ENCODE results near the gene APBA1.

Gene APBA1

DNA sequence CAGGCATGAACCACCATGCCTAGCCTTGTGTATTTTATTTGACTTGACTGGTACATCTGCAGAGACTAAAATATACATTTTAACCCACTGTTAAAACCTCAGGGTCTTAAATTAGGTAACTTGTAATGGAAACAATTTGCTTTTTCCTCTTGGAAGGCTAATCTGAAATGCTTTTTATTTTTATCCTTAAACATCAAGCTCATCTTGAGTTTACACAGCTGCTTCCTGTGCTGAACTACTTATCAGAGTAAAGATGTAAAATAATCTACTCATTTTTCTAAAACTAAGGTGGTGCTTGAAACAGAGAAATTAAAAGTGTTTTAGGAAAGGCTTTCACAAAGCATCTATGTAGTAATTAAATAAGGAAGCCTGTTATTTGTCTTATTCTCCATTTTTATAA, 203.0 kb downstream of the APBA1 start:
- no peaks in the 10 kb centered on the region for H3K36me3 Mint-ChIP-seq (ENCODE audit: low read depth)
- H3K27ac Mint-ChIP-seq, result no peak overlapping the region
- H3K4me1 Mint-ChIP-seq (ENCODE audit: low read depth), result peaks cover 6% of the 10 kb centered on the region
- DNase-seq (ENCODE audit: low spot score), result no peak
- no peaks in the 10 kb centered on the region for H3K9me3 Mint-ChIP-seq
- H3K4me3 Mint-ChIP-seq, result no peak overlapping the region
- H3K27me3 Mint-ChIP-seq (ENCODE audit: low read depth), result peaks cover 7% of the 10 kb centered on the region

DNA sequence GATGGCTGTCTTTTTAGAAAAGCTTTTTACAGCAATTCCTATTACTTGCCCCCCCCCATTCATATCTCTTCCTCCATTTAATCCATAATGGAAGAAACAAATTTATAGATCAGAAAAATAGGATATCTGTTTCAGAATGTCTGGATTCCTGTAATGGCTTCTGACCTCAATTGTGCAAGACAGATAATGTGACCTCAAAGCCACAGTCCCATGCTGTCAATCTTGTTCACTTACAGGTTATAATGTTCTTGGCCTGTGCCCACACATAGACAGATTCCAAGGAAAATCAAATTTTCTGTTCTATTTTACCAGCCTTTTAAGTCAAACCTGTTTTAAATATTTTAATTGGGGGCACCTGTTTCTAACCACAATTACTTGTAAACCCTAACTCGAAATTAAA, 203.8 kb downstream of the APBA1 start:
- Mint-ChIP-seq H3K4me3 (no peak overlapping the region), H3K27ac (no peak overlapping the region), H3K9me3 (no peaks in the 10 kb centered on the region), H3K4me1 (ENCODE audit: low read depth) (peaks cover 3% of the 10 kb centered on the region), H3K36me3 (ENCODE audit: low read depth) (no peaks in the 10 kb centered on the region), H3K27me3 (ENCODE audit: low read depth) (peaks cover 5% of the 10 kb centered on the region)
- no peak for DNase-seq (ENCODE audit: low spot score)

DNA sequence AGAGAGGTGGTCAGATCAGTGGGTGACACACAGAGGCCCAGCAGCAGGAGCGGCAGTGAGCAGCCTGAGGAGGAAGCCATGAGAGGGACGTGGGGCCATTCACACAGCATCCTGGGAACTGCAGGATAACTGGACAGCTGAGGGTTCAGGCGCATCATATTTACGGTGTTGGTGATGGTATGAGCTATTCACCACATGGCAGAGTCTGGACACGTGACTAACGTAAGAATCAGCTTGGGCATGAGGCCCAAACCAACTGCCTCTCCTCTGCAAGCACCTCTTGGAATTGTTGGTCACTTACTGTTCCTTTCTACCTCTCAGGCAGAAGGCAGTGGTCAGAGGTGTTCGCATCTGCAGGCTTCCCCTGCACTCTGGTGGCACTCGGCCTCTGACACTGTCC, 206.0 kb downstream of the APBA1 start:
- no peak for DNase-seq (ENCODE audit: low spot score)
- no peaks in the 10 kb centered on the region for H3K27me3 Mint-ChIP-seq (ENCODE audit: low read depth)
- no peak overlapping the region for H3K27ac Mint-ChIP-seq
- H3K4me3 Mint-ChIP-seq, result no peak overlapping the region
- H3K36me3 Mint-ChIP-seq (ENCODE audit: low read depth), result no peaks in the 10 kb centered on the region
- H3K4me1 Mint-ChIP-seq (ENCODE audit: low read depth), result peaks cover 3% of the 10 kb centered on the region
- H3K9me3 Mint-ChIP-seq, result no peaks in the 10 kb centered on the region

DNA sequence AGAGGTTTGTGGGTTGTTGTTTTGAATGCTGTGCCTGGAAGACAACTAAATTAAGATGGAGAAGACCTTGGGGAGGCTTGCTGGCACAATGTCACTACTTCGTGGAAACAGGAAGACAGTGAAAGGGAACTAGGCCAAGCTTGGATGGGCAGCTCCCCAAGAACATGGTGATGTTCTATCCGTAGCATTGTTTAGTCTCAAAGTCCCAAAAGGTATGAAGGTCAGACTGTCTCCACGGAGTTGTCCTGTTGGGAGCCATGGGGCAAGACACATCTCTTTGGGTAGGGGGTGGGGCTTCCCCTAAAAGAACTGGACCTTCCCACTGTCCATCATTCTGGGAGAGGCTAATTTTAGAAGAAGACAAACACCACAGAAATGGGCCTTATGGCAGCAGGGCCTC, 206.7 kb downstream of the APBA1 start:
- no peak for DNase-seq (ENCODE audit: low spot score)
- Mint-ChIP-seq H3K27me3 (ENCODE audit: low read depth) (no peaks in the 10 kb centered on the region), H3K4me1 (ENCODE audit: low read depth) (peaks cover 3% of the 10 kb centered on the region), H3K4me3 (no peak overlapping the region), H3K9me3 (no peaks in the 10 kb centered on the region), H3K27ac (no peak overlapping the region), H3K36me3 (ENCODE audit: low read depth) (no peaks in the 10 kb centered on the region)

DNA sequence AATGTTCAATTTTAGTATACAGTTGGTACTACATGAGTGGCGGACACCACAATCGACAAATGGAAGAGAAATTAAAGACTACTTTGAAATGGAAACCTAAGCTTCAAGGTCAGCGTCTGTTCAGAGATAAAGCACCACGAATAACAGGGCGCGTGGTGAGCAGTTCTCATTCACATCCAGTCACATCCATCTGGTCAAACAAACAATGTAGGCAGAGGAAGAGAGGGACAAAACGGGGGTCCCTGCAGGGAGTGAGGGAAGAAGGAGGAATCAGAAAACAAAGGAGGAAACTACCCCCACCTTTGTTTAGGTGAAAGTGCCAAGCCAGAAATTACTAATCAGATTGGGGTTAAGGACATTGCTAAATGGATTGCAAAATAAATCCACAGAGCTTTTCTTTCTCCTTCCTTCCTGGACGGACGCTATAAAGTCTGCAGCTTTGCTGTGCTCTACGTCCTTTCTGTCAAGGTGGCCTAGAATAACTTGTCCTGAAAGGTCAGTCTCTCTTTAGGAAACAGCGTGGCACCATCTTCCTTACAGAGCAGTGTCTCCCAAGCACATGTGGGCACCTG, 208.6 kb downstream of the APBA1 start:
- H3K36me3 Mint-ChIP-seq (ENCODE audit: low read depth), result no peaks in the 10 kb centered on the region
- H3K27me3 Mint-ChIP-seq (ENCODE audit: low read depth), result no peaks in the 10 kb centered on the region
- DNase-seq (ENCODE audit: low spot score), result no peak
- H3K4me3 Mint-ChIP-seq, result no peak overlapping the region
- no peak overlapping the region for H3K27ac Mint-ChIP-seq
- no peaks in the 10 kb centered on the region for H3K9me3 Mint-ChIP-seq
- no peaks in the 10 kb centered on the region for H3K4me1 Mint-ChIP-seq (ENCODE audit: low read depth)

DNA sequence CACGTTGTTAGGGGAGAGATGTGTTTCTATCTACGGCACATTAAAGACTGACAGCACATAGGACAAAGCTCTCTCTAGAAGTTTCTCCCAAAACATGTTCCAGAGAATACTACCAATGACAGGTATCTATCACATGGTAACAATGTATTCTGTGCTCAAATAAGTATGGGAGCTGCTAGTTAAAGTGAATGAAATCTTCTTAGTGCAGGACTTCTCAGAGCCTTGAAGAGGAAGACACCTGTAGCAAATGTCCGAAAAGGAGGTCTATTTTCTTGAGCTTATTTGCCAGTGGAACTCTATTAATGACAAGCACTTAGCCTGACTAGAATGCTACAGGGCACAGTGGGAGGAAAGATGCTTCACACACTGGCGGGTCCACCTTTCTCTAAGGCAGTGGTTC, 209.8 kb downstream of the APBA1 start:
- Mint-ChIP-seq H3K27me3 (ENCODE audit: low read depth) (peaks cover 1% of the 10 kb centered on the region), H3K4me1 (ENCODE audit: low read depth) (no peaks in the 10 kb centered on the region), H3K36me3 (ENCODE audit: low read depth) (no peaks in the 10 kb centered on the region), H3K27ac (no peak overlapping the region), H3K9me3 (no peaks in the 10 kb centered on the region), H3K4me3 (no peak overlapping the region)
- DNase-seq (ENCODE audit: low spot score), result no peak

DNA sequence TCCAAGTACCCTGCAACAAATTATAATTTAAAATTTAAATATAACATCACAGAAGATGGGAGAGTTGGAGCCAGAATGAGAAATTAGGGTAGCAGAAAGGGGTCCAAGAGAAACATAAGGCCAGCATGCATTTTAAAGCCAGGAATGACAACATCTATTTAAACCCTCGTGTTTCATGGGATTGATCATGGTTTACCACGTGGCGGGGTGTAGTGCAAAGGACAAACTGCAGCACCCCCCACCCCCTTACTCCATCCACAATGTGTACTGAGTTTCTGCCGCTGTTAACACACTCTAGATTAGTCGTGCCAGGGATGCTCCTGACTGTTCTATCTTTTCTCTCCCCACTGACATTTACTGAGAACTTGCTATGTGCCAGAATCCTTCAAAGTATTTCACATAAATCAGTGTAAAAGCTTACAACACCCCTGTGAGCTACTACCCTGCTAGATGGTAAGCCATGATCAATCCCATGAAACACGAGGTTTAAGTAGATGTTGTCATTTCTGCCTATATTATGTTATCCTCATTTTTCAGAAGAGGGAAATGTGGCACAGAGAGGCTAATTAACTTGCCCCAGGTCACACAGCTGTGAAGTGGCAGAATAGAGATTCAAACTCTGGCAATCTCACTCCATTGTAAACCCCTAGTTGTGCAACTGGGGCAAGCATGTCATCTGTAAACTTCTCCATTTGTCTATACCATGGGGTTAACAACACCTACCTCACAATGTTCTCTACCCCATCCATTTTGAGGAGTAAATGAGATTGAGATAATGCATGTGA, 210.9 kb downstream of the APBA1 start:
- H3K9me3 Mint-ChIP-seq, result no peaks in the 10 kb centered on the region
- H3K4me3 Mint-ChIP-seq, result no peak overlapping the region
- H3K36me3 Mint-ChIP-seq (ENCODE audit: low read depth), result no peaks in the 10 kb centered on the region
- no peak overlapping the region for H3K27ac Mint-ChIP-seq
- DNase-seq (ENCODE audit: low spot score), result no peak
- H3K4me1 Mint-ChIP-seq (ENCODE audit: low read depth), result no peaks in the 10 kb centered on the region
- H3K27me3 Mint-ChIP-seq (ENCODE audit: low read depth), result peaks cover 1% of the 10 kb centered on the region

DNA sequence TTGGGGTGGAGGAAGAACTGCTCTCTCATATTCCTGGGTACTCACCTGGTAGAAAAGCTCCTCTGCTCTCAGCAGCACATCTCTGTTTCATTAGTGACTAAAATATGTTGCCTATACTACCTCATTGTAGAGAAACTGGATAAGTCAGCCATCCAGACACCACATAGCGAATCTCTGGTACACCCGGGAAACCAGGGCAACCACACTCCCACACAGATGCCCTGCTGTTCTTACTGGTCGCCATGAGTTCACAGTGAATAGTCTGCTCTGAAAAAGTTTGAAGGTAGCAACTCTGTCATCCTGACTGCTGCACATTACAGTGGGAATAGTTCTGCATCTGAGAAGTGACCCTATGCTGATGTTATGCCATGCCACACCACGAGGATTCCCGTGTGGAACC, 212.2 kb downstream of the APBA1 start:
- Mint-ChIP-seq H3K4me1 (ENCODE audit: low read depth) (no peaks in the 10 kb centered on the region), H3K4me3 (no peak overlapping the region), H3K36me3 (ENCODE audit: low read depth) (no peaks in the 10 kb centered on the region), H3K9me3 (no peaks in the 10 kb centered on the region), H3K27ac (no peak overlapping the region), H3K27me3 (ENCODE audit: low read depth) (peaks cover 1% of the 10 kb centered on the region)
- no peak for DNase-seq (ENCODE audit: low spot score)

DNA sequence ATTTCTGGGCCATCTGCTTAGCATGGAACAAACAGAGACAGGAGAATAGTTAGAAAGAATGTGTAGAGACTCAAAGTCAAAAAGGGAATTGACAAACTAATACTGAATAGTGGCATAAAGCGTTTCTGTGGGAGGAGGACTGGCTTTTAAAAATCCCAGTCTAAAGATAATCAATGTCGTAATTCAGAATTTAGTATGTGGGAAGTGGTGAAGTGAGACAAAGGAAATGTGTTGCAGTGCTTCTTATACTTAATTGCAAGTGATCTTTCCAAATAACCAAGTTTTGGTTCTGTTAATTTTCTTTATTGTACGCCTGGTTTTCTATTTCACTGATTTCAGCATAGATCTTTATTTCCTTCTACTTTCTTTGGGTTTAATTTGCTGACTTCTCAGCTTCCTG, 214.0 kb downstream of the APBA1 start:
- Mint-ChIP-seq H3K27ac (no peak overlapping the region), H3K36me3 (ENCODE audit: low read depth) (no peaks in the 10 kb centered on the region), H3K4me3 (no peak overlapping the region), H3K9me3 (no peaks in the 10 kb centered on the region), H3K27me3 (ENCODE audit: low read depth) (peaks cover 1% of the 10 kb centered on the region), H3K4me1 (ENCODE audit: low read depth) (no peaks in the 10 kb centered on the region)
- no peak for DNase-seq (ENCODE audit: low spot score)

DNA sequence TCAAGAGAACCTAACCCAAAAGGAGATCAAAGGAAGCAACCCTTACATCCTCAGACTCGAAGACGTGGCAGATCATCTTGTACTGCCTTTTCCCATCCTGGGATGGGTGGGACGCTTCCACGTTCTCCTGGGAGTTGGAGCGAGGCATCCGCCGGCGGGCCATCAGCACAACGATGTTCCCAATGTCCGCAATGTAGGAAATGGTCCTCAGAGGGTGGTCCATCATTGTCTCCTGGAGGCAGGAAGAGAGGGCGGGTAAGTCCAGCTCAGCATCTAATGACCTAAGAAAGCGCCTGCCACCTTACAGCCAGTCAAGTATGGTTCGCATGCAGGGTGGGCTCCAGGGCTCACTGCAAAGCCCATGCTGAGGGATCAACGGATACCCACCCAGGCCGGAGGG, 216.0 kb downstream of the APBA1 start:
- no peak overlapping the region for H3K4me3 Mint-ChIP-seq

DNA sequence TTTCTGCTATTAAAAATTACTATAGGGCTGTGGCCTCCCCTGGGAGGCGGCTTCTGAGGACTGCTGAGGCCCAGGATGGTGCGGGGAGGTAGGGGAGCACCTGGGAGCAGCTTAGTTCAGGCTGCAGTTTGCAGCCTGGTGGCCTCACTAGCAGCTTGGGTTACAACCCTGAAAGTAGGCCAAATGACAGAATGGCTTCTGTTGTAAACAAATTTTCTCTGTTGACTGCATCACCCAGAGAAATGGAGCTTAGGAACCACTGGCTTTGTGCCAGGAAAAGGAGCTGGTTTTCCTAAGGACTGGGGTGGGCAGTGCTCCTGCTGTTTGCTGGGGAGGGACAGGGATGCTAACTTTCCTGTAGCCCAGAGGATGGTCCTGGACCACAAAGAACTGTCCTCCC, 216.9 kb downstream of the APBA1 start:
- H3K36me3 Mint-ChIP-seq (ENCODE audit: low read depth), result no peaks in the 10 kb centered on the region

More for the DNA sequence above, 216.0 kb downstream of the APBA1 start:
- no peaks in the 10 kb centered on the region for H3K9me3 Mint-ChIP-seq
- no peak for DNase-seq (ENCODE audit: low spot score)
- H3K27me3 Mint-ChIP-seq (ENCODE audit: low read depth), result peaks cover 1% of the 10 kb centered on the region
- H3K27ac Mint-ChIP-seq, result no peak overlapping the region
- no peaks in the 10 kb centered on the region for H3K36me3 Mint-ChIP-seq (ENCODE audit: low read depth)
- H3K4me1 Mint-ChIP-seq (ENCODE audit: low read depth), result no peaks in the 10 kb centered on the region

DNA sequence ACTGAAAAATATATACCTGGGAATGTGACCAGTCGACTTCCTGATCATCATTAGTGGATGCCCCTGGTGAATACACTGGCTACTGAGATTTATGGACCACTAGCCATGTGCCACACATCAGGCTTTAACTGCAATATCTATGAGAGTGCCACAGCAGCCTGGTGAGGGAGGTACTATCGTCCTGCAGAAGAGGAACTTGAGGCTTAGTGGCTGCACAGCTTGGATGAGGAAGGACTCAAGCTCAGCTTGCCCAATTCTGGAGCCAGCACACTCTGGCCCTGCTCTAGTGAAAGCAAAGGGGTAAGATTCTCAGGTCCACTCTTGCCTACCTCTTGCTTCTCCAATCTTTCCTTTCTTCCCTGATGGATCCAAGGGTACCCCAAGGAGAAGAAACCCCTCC, 217.8 kb downstream of the APBA1 start:
- Mint-ChIP-seq H3K4me1 (ENCODE audit: low read depth) (no peaks in the 10 kb centered on the region), H3K27ac (no peak overlapping the region), H3K36me3 (ENCODE audit: low read depth) (no peaks in the 10 kb centered on the region), H3K9me3 (no peaks in the 10 kb centered on the region), H3K27me3 (ENCODE audit: low read depth) (peaks cover 1% of the 10 kb centered on the region), H3K4me3 (no peak overlapping the region)
- no peak for DNase-seq (ENCODE audit: low spot score)

More for the DNA sequence above, 216.9 kb downstream of the APBA1 start:
- no peak overlapping the region for H3K27ac Mint-ChIP-seq
- H3K27me3 Mint-ChIP-seq (ENCODE audit: low read depth), result peaks cover 1% of the 10 kb centered on the region
- H3K9me3 Mint-ChIP-seq, result no peaks in the 10 kb centered on the region
- no peak for DNase-seq (ENCODE audit: low spot score)
- H3K4me3 Mint-ChIP-seq, result no peak overlapping the region
- H3K4me1 Mint-ChIP-seq (ENCODE audit: low read depth), result no peaks in the 10 kb centered on the region

DNA sequence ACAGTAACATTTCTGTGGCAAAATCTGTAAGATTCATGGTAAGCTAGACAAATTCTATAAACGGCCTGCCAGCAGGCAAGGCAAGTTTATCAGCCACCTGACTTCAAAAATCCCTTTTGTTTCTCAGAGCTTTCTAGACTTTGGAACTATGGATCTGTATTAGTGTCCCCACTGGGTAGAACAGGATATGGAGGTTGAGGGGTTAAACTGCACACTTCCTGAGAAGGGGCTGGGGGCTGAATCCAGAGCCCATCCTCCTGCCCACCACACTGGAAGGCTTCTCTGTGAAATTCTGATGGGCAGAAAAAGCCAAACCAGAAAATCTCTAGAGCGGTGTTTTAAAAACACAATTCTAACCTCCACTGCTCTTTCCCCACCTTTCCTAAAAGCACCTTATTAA, 218.4 kb downstream of the APBA1 start:
- Mint-ChIP-seq H3K36me3 (ENCODE audit: low read depth) (no peaks in the 10 kb centered on the region), H3K27me3 (ENCODE audit: low read depth) (peaks cover 1% of the 10 kb centered on the region), H3K4me1 (ENCODE audit: low read depth) (no peaks in the 10 kb centered on the region), H3K9me3 (no peaks in the 10 kb centered on the region), H3K4me3 (no peak overlapping the region), H3K27ac (no peak overlapping the region)
- no peak for DNase-seq (ENCODE audit: low spot score)

DNA sequence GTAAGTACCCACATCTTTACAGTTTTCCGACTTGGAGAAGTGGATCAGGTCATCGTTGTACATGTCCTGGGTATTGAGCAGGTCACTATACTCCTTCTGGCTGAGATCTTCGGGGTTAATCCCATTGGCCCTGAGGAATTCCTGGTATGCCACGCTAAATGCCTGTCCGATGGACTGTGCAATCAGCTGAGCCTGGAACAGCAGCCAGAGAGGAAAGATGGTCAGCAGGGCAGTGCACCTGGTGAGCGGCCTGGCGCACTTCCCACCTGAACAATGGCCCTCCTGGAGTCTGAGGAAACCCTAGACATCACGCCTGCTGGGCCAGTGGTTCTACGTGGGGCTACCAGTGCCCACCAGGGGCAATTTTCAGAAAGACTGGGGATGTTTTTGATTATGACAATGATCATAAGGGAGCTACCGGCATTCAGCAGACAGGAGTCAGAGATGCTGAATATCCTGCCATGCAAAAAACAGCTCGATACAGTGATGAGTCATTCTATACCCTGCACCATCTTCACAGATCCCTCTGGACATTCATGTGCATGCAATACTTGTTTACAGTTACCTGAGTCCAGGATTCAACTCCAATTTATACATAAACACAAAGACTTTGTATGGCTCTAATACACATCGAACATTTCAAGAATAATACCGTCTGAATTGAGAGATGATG, 219.9 kb downstream of the APBA1 start:
- Mint-ChIP-seq H3K27me3 (ENCODE audit: low read depth) (peaks cover 2% of the 10 kb centered on the region), H3K9me3 (no peaks in the 10 kb centered on the region), H3K36me3 (ENCODE audit: low read depth) (no peaks in the 10 kb centered on the region), H3K4me1 (ENCODE audit: low read depth) (no peaks in the 10 kb centered on the region), H3K4me3 (no peak overlapping the region), H3K27ac (no peak overlapping the region)
- DNase-seq (ENCODE audit: low spot score), result no peak

All from T-helper 2 cell treated with Interferon-gamma antibody and Interleukin-4, amounts not matched to agents 5 μg/mL and 100 μg/mL, for 36 hours (primary cell).